GM21360 (cell line): ENCODE measurements around the gene OPCML.
A peak's percentile ranks its signal among the peaks of the same experiment; 100 is the strongest.

Experiments used
- ATAC-seq: cut with Tn5 transposase; IDR thresholded peaks from one replicate; pipeline ENCODE4 v1.9.1; 2021; ENCODE audit warnings: mild to moderate bottlenecking, moderate library complexity; ENCODE audit not compliant: unreplicated experiment

OPCML gene

DNA sequence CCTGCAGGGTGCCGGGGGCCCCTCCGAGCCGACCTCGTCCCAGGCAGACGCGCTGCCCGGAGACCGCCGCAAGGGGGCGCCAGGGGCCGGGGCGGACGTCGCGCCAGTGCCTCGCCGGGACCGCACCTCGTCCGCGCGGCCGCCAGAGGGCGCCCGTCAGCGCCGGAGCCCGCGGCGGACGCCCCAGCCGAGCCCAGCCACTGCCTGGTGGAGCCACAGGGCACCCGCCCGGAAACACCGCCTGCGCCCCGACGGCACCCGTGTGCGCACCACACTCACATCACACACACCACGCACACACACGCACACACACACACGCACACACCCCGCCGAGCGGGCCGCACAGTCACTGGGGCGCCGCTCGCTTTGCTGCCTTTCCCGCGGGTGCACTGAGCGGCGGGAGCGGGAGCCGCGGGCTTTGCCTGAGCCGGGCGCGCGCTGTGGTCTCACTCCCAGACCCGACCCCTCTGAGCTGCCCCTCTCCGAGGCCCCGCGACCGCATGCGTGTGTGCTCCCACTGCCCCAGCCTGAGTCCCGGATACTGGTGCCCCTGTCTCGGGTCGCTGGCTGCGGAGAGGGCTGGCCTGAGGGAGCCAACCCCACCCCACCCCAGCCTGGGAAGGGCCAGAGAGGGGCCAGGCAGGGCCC is 449.3 kb downstream of the OPCML start:
- ATAC-seq, result peak; percentile 91

DNA sequence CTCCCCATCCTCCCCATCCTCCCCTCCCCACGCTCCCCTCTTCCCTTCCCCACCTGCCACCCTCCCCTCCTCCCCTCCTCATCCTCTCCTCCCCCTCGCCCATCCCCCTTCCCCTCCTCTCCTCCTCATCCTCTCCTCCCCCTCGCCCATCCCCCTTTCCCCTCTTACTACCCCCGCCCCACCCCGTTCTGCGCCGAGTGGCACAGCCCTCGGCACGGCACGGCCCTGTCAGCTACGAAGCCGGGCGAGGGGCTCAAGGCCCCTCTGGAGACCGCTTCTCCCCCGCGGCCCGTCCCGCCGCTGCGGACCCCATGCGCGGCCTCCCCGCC is 449.9 kb downstream of the OPCML start:
- peak; percentile 6 for ATAC-seq

- no peak for ATAC-seq
Observed at GRCh38 chr11:133081730-133082452, 450.4 kb downstream of the OPCML start.

GRCh38 chr11:133081020-133081419 is 451.3 kb downstream of the OPCML start:
- ATAC-seq, result no peak

DNA sequence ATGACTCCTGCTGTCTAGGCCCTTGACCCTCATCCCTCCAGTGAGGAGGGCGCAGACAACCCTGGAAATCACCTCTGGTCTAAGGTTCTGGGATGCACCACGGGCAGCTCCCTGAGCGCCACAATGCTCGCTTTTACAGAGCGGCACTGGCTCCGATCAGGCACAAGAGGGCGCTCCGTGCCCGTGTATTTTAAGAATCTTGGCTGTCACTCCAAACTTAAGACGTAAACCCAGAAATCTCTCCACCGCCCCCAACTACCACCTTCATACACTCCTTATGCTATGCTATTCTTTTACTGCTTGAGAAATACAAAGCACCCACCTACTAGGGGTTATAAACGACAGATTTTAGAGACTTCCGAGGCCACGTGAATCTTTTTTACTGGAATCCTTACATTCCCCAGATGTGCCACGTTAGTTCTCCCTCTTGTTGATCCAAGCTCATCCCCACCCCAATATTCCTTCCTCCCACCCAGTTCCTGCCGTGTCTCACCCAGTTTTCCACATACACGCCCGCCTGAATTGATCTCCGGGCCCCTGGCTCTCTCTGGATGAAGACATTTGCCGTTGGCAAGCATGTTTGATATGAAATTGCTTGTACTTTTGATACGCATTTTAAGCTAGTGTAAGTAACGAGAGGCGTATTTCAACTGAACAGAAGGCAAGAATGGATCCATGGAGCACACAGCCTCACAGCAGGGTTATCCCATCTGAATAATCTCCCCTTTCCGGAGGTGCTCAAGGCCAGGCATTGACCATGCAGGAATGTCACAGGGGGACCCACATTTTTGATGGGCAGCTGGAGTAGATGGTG is 453.5 kb downstream of the OPCML start:
- peak; percentile 43 for ATAC-seq

GRCh38 chr11:133078012-133078411 is 454.3 kb downstream of the OPCML start:
- ATAC-seq, result no peak

GRCh38 chr11:133075351-133075750 is 456.9 kb downstream of the OPCML start:
- ATAC-seq, result no peak

GRCh38 chr11:133072858-133073582 is 459.3 kb downstream of the OPCML start:
- no peak for ATAC-seq

GRCh38 chr11:133072378-133072777 is 459.9 kb downstream of the OPCML start:
- ATAC-seq, result no peak

- ATAC-seq, result no peak
Observed at GRCh38 chr11:133070791-133071190, 461.5 kb downstream of the OPCML start.

DNA sequence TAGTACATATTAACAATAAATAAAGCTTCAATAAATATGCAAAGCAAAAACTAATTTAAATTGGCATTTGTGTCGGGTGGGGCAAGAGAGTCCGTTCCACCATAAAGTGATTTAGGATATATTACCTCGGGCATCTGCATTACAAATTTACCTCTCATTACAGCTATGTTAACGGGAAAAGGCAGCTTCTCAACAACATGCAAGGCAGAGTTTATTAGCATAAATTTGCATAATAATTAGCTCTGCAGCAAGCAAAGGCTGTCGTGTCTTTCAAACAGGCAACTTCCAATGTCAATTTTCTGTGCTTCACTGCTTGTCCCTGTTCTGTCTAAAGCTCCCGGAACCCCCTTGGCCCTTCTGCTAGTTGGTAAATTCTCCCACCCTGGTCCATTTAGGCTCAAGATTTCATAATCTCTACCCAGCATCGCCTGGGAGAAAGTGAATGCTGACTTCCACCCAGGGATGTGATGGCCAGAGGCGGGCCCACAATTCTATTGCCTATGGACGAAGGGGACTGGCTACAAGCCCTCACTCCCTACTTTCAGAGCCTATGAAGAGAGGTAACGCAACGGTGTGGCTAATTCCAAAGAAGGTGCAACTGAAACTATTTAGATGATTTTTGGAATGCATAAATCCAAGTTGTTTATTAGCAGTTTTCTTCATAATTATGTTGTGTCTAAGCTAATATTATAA is 462.1 kb downstream of the OPCML start:
- no peak for ATAC-seq

DNA sequence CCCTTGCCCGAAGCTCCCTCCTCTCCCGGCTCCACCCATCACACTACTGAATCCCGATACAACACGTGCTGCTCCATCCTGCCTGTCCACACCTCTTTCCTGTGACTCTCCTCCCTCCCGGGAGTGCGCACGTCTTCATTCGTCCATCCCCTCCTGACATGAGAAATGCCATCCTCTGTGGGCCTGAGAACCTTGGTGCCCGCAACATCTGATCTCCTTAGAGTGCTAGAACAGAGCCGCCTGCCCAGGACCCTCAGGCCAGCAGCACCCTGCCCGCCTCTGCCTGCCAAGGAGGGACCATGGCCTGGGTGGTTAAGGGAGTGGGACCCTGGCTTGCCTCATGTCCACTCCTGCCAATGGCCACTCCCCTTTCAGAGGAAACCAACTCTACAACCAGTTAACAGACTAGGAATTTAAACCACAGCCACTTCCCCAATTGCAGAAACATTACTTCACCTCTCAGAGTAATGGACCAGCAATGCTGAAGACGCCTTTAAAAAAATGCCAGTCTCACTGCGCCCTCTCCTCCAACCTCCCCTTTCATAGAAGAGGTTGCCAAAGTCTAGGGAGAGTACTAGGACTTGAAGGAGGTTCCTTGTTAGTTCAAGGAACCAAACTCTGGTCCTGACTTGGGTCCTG is 466.3 kb downstream of the OPCML start:
- ATAC-seq, result no peak

- no peak for ATAC-seq
Observed at GRCh38 chr11:133064961-133065360, 467.3 kb downstream of the OPCML start.

GRCh38 chr11:133064152-133064877 is 468.0 kb downstream of the OPCML start:
- ATAC-seq, result no peak

- no peak for ATAC-seq
Observed at GRCh38 chr11:133058501-133058900, 473.8 kb downstream of the OPCML start.

DNA sequence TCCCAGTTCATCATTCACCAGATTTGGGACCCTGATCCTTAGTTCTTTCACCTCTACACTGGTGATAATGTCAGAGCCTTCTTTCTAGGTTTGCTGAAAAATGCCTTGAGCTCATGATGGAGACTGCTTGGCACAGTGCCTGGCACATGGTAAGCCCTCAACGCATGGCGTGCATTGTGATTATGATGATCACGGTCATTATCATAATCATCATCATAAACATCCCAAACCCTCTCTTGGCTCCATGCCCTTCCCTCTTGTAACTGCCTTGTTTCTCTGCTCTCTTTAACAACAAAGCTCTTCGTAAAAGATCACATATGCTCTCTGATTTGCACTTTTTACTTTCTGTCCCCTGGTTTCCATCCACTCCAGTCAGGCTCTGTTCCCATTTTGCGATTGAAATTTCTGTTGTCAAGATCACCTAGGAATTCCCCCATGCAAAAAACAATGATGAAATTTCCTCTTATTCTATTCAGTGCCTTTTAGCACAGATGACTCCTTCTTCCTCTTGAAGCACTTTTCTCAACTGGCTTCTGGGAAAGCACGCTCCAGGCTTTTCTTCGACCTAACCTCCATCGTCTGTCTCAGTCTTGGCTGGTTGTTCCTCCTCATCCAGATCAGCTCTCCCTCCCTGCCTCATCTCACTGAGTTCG is 479.1 kb downstream of the OPCML start:
- ATAC-seq, result no peak

- ATAC-seq, result no peak
Observed at GRCh38 chr11:133052537-133052936, 479.8 kb downstream of the OPCML start.

DNA sequence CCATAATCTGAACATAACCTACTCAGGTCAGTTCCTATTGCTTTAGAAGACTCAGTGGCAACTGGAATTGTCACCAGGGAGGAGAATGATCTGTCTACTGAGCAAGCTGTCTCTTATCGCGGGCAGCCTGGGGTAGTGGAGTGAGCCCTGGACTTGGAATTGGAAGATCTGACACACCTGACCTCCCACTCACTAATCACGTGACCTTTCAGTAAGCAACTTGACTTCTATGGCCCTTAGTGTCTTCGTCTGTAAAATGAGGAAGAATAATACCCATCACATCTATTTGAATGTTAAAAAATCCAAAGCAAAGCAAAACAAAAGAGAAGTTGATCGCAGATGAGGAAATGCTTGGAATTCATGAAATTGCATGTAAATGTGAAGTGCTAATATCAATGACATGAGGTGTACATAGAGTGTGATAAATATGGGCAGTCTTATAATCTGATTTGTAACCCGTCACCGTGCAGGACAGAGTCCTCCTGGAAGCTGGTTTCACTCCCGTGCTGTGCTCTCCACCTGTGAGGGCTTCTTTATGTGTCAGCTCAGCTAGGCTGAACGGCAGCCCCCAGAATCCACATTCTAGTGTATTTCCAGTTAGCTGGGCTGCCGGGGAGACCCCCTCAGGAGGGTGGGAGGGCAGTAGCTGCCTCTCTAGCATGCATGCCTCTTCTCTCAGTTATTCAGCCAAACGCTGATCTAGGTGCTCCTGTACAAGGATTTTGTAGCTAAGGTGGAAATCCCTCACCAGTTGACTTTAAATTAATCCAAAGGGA is 482.9 kb downstream of the OPCML start:
- ATAC-seq, result no peak
